GM21529 (cell line): ENCODE measurements around the gene KMT2E.

Source experiments
- ATAC-seq: cut with Tn5 transposase; IDR thresholded peaks from one replicate; pipeline ENCODE4 v1.9.1; 2021; ENCODE audit not compliant: unreplicated experiment

The KMT2E gene

DNA sequence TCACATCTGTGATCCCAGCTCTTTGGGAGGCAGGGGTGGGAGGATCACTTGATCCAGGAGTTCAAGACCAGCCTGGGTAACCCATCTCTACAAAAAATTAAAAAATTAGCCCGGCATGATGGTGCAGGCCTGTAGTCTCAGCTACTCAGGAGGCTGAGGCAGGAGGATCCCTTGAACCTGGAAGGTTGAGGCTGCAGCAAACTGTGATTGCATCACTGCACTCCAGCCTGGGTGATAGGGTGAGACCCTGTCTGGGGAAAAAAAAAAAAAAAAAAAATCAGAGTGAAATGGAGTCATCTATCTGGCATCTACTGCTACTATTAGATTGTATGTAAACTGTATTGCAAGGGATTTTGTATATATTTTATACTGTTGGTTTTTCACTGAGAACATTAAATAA, 59.1 kb downstream of the KMT2E start:
- ATAC-seq = no peak

GRCh38 chr7:105079348-105079747, 65.3 kb downstream of the KMT2E start:
- ATAC-seq = no peak

- no peak for ATAC-seq
Measured at GRCh38 chr7:105084581-105084980, 70.6 kb downstream of the KMT2E start.

DNA sequence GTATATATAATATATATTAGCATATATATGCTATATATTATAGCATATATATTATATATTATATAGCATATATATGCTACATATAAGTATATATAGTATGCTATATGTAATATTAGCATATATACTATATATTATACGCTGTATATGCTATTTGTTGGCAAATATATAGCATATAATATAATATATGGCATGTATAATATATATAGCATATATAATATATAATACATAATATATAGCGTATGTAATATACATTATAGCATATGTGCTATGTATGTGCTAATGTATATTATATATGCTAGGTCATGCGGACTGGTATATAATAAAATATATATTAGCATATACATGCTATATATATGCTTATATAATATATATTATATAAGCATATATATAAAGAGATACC, 72.8 kb downstream of the KMT2E start:
- ATAC-seq = no peak

- ATAC-seq = no peak
Measured at GRCh38 chr7:105087981-105088380, 74.0 kb downstream of the KMT2E start.

DNA sequence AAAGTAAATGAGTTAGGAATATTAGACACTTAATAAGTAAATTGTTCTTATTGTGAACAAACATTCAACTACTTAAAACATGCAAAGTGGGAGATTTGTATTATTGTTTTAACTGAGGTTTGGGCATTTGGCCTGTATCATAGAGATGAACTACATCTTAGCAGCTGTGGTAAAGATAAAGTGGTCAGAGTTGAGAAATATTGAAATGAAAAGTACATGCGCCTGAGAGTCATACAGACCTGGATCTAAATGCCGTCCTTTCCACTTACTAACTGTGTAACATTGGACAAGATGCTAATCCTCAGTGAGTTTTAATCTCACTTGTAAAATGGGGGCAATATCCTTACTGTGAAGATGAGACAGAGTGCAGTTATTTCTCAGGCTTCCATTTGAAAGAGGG, 74.5 kb downstream of the KMT2E start:
- ATAC-seq = no peak

DNA sequence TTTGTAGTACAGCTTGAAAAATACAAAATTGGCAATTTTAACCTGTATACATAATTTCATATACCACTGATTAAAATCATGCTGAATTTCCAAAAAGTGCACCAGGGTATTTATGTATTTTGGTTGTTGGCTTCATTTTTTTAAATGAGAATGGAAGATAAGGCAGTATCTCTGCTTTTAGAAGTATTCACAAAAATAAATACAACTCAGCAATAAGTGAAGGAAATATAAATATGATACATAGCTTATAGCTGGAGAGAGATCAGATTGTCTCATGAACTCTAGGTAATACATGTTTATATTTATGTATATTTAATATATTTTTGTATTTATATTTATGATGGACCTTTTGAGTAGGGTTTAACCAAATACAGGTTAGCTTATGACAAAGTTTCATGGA, 81.0 kb downstream of the KMT2E start:
- ATAC-seq = no peak

GRCh38 chr7:105096306-105096705, 82.3 kb downstream of the KMT2E start:
- no peak for ATAC-seq

GRCh38 chr7:105097619-105098018, 83.6 kb downstream of the KMT2E start:
- ATAC-seq = no peak

- peak; percentile 81 for ATAC-seq
Measured at GRCh38 chr7:105098863-105099515, 85.0 kb downstream of the KMT2E start.

- ATAC-seq = peak; percentile 67
Measured at GRCh38 chr7:105101864-105102263, 87.9 kb downstream of the KMT2E start.

DNA sequence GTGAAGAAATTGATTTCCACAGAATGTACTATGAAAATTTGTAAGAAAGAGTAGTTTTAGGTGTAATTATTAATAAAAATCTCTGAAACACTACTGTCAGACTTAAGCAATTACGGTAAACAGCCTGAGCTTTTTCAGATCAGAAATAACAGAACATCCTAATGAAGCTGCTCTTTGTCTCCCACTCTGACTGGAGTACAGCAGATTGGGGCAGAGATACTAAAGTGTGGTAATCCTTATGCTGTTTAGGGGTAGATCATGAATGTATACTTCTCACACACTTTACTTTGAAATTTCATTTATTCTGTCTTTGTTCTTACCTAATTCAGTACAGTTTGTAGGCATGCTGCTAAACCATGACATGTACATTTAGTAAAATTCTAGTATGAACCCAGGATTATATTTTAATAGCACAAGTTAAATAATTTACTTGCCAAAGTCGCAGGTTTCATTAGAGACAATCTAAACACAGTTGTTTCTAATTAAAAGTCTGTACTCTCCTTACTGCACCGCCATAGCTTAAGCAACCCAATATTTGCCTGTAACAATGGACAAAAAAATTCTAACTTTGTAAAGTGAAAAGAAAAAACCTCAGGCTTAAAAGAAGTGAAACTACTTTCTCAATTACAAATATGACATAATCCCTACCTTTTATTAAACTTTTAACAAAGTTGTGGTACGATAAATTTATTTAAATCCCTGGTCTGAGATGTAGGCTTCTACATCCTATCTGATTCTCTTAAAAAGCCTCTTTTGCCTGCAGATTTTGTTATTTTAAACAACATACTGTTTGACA, 88.8 kb downstream of the KMT2E start:
- no peak for ATAC-seq

DNA sequence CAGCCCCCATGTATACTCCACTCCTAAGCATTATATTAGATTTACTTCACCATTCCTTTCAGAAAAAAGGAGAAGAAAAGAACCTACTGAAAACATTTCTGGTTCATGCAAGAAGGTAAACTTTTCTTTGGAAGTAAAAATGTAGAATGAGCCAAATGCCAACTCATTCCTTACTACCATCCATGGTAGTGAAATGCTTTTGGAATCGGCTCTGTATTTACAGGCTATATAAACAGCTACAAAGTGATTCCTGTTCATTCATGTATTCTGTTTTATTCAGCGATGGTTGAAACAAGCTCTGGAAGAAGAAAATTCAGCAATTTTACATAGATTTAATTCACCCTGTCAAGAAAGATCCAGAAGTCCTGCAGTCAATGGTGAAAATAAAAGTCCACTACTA, 91.6 kb downstream of the KMT2E start:
- no peak for ATAC-seq

DNA sequence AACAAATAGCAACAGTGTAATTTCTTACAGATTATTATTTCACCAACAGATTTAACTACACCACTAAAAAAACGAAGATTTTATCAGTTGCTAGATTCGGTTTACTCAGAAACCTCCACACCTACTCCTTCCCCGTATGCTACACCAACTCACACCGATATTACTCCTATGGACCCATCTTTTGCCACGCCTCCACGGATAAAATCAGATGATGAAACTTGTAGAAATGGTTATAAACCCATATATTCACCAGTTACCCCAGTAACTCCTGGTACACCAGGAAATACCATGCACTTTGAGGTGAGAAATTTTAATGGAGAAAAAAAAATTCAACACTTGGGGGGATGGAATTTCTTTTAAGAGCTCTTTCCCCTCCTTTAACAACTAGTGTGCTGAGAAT, 92.5 kb downstream of the KMT2E start:
- ATAC-seq = no peak

DNA sequence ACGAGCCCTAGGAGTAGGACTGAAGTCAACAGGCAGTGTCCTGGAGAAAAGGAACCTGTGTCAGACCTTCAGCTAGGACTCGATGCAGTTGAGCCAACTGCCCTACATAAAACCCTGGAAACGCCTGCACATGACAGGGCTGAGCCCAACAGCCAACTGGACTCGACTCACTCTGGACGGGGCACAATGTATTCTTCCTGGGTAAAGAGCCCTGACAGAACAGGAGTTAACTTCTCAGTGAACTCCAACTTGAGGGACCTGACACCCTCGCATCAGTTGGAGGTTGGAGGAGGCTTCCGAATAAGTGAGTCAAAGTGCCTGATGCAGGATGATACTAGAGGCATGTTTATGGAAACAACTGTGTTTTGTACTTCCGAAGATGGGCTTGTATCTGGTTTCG, 93.5 kb downstream of the KMT2E start:
- no peak for ATAC-seq

DNA sequence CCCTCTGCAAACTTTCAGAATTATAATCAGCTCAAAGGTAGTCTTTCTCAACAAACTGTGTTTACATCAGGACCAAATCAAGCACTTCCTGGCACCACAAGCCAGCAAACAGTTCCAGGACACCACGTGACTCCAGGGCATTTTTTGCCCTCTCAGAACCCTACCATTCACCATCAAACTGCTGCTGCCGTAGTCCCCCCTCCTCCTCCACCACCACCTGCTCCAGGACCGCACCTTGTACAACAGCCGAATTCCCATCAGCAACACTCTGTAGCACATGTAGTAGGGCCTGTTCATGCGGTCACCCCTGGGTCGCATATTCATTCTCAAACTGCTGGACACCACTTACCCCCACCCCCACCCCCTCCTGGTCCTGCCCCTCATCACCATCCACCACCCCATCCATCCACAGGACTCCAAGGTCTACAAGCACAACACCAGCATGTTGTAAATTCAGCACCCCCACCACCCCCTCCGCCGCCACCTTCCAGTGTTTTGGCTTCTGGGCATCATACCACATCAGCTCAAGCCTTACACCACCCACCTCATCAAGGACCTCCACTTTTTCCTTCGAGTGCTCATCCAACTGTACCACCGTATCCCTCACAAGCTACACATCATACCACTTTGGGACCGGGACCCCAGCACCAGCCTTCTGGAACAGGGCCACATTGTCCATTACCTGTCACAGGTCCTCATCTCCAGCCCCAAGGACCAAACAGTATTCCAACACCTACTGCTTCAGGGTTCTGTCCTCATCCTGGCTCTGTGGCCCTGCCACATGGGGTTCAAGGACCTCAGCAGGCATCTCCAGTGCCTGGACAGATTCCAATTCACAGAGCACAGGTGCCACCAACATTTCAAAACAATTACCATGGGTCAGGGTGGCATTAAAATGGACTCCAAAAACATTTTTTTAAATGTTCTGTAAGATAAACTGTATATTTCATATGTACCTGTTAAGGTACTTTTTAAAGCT, 98.7 kb downstream of the KMT2E start:
- ATAC-seq = no peak

DNA sequence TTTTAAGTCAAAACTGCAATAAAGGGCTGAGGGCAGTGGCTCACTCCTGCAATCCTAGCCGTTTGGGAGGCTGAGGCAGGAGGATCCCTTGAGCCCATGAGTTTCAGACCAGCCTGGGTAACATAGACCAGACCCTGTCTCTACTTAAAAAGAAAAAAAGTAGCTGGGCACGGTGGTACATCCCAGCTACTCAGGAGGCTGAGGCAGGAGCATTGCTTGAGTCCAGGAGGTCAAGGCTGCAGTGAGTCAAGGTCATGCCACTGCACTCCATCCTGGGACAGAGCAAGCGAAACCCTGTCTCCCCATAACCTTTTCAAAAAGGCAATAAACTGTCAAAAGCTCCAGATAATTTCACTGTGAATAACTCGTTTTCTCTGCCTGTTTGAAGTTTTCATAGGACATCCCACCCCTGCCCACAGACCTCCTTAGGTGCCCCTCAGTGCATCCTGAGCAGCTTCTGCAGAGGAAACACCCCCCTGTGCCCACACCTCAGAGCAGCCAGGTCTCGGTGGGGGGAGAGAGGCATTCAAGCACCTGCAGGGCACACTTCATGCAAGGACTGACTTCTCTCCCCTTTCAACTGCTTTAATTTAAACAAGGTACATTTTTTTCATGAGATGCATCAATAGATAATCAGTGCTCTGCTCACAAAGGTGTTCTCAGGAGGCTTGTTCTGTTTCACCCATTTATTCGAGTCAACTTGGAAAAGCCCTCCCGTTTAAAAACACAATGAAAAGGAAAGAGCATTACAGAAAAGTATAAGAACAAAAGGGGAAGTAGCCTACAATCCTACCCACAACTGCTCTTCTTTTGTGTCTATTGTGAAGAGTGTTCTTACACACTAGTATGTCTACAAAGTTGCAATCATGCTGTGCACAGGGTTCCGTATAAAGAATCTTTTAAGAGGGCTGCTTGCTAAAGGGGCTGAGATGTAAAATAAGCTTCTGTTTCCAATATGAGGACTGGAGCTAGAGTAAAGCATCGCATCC, 104.9 kb downstream of the KMT2E start:
- peak; percentile 57 for ATAC-seq

DNA sequence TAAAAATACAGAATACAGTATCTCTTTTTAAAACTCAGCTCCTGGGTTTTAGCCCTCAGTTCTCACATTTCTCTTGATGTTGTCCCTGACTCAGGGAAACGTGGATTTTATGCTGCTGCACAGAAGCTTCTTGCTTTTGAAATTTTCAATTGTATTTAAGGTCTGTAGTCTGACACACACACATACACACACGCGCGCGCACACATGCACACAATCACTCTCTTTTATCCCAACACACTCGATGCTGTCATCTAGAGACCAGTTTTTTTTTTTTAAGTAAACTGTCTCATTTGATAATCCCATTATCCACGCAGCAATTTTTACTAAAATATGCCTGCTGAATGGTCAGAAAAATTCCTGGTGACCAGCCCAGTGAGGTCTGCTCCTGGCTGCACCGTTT, 108.6 kb downstream of the KMT2E start:
- no peak for ATAC-seq

- no peak for ATAC-seq
Measured at GRCh38 chr7:105125745-105126144, 111.7 kb downstream of the KMT2E start.

GRCh38 chr7:105126436-105126975, 112.5 kb downstream of the KMT2E start:
- ATAC-seq = no peak
